Spleen (tissue), 7 donors: Measurements from ENCODE around the gene LRRC3B.

Experiments used
- CTCF ChIP-seq, 11 experiments: fragments of 200-600 bp in 7 of 11; fragments of 450-650 bp in 4 of 11; sonication (generic) in 4 of 11; IDR thresholded peaks in 8 of 11; conservative IDR thresholded peaks in 3 of 11; 1 replicate in 7 of 11; 2 replicates in 4 of 11; pipeline versions ENCODE4 v1.4.0 to v1.8.0; 2016 to 2021; ENCODE audit warnings: antibody characterized with exemption in 11 of 11, inconsistent platforms in 4 of 11, mild to moderate bottlenecking in 1 of 11
- POLR2A ChIP-seq, 3 donors: fragments of 450-650 bp; IDR thresholded peaks; one replicate each; pipeline ENCODE4 v1.5.1; 2017; ENCODE audit warnings: antibody characterized with exemption in 3 of 3, mild to moderate bottlenecking in 1 of 3
- POLR2AphosphoS5 ChIP-seq, 3 donors: sonication (generic); formaldehyde crosslinking; IDR thresholded peaks; one replicate each; pipeline ENCODE4 v1.5.1; 2017; ENCODE audit warnings: antibody characterized with exemption in 3 of 3
- donor health status: DM: no; HTN: no; CAD: no; lungs with moderate emphysema.
- donor health status: DM: no; HTN: no; CAD: no.
- donor health status: DM: no; HTN: no; CAD: no.

GRCh38 chr3:26638113-26638512 lies 15.5 kb downstream of the LRRC3B start:
- TF ChIP-seq CTCF (IDR thresholded peaks at IDR 0.05 in 8 of 11, conservative IDR thresholded peaks at IDR 0.05 in 3 of 11) (no peak), POLR2AphosphoS5 (IDR thresholded peaks at IDR 0.05) (no peak), POLR2A (IDR thresholded peaks at IDR 0.05) (no peak)
